Right lobe of liver (tissue), 6 donors: ENCODE results near the gene GPR25. TPM values are rescaled to one million over a fixed set of nuclear protein-coding genes. Genes with fewer than 3 reads are reported as not detected.

Experiments
- ATAC-seq, 4 donors: fragments of 200-7000 bp; cut with Tn5 transposase; one replicate each; pipeline ENCODE4 v1.9.1; 2020; ENCODE audit warnings: mild to moderate bottlenecking in 4 of 4, moderate library complexity in 4 of 4
- DNase-seq, 3 donors: peaks; one replicate each; pipeline ENCODE4 v3.0.0-alpha.2; 2020
- H3K27ac ChIP-seq, 3 donors: fragments of 200-600 bp; one replicate each; pipeline ENCODE4 v1.8.0; 2022
- H3K27me3 ChIP-seq, 2 donors: fragments of 200-600 bp; one replicate each; pipeline ENCODE4 v1.8.0; 2022
- H3K36me3 ChIP-seq, 4 donors: fragments of 200-600 bp; sonication (generic) in 1 of 4; one replicate each; pipeline versions ENCODE4 v1.5.1 to v1.8.0; 2017 to 2022; ENCODE audit warnings: control low read depth in 1 of 4
- H3K4me1 ChIP-seq, 4 donors: fragments of 200-600 bp; sonication (generic) in 1 of 4; one replicate each; pipeline versions ENCODE4 v1.5.1 to v1.8.0; 2017 to 2022; ENCODE audit warnings: control low read depth in 1 of 4
- H3K4me3 ChIP-seq, 3 donors: fragments of 200-600 bp; one replicate each; pipeline ENCODE4 v1.8.0; 2022
- H3K9me3 ChIP-seq, 4 donors: fragments of 200-600 bp; sonication (generic) in 1 of 4; one replicate each; pipeline versions ENCODE4 v1.5.1 to v1.8.0; 2017 to 2022; ENCODE audit warnings: control low read depth in 1 of 4
- CTCF ChIP-seq, 4 donors: fragments of 200-600 bp in 3 of 4; fragments of 450-650 bp in 1 of 4; IDR thresholded peaks; one replicate each; pipeline versions ENCODE4 v1.5.1 to v1.8.0; 2016 to 2022; ENCODE audit warnings: antibody characterized with exemption in 4 of 4, mild to moderate bottlenecking in 2 of 4
- POLR2A ChIP-seq: fragments of 450-650 bp; IDR thresholded peaks from one replicate; pipeline ENCODE4 v1.6.1; 2017; ENCODE audit warnings: antibody characterized with exemption, mild to moderate bottlenecking
- WGBS: methylation state at CpG from one replicate; pipeline ENCODE4 v1.1.6; 2018; ENCODE audit warnings: low coverage, low lambda C conversion rate; ENCODE audit not compliant: insufficient coverage; ENCODE audit errors: missing lambda C conversion rate; 5-methylcytosine and 5-hydroxymethylcytosine counted together
- intact Hi-C, 2 donors: fragments of 100-400 bp; cut with DNase I; formaldehyde crosslinking; loops; one replicate each; pipeline versions ENCODE4 v1.11.2 to v1.14.1; 2022
- total RNA-seq, 6 experiments: library from RNA; depleted of rRNA in 2 of 6; stranded (reverse); fragments of >200 nt in 2 of 6; fragmentation: NEBNext Ultra II Directional in 3 of 6; extraction: Animal tissue kit (Norgen Biotek cat#: 25700) in 3 of 6; gene quantifications; one replicate each; pipeline versions ENCODE4 v1.1.0 to v1.2.4, GENCODE V29; 2016 to 2023
- donor health status: DM: no; HTN: yes; CAD: no.
- donor health status: DM: no; HTN: no; CAD: no.
- donor health status: DM: no; HTN: no; CAD: no.
- donor health status: DM: no; HTN: yes; CAD: no.
- donor health status: DM: no; HTN: yes; CAD: no.

Gene GPR25
- total RNA-seq, 6 experiments from 2014 or later = not detected

GRCh38 chr1:200906491-200906890 is 33.7 kb downstream of the GPR25 start:
- no peak for DNase-seq
- no peak overlapping the region for H3K4me3 ChIP-seq
- no peaks in the 10 kb centered on the region for H3K36me3 ChIP-seq
- H3K9me3 ChIP-seq = no peaks in the 10 kb centered on the region
- H3K4me1 ChIP-seq = no peaks in the 10 kb centered on the region
- no peak for ATAC-seq
- intact Hi-C loops = no loop called here
- H3K27ac ChIP-seq = no peak overlapping the region
- 100% methylated on average over 1 of the region's 2 CpGs for WGBS
- no peaks in the 10 kb centered on the region for H3K27me3 ChIP-seq
- TF ChIP-seq POLR2A (no peak), CTCF (IDR thresholded peaks at IDR 0.05) (no peak)

GRCh38 chr1:200907611-200908097 is 34.9 kb downstream of the GPR25 start:
- TF ChIP-seq POLR2A = no peak
- no peak for TF ChIP-seq CTCF (IDR thresholded peaks at IDR 0.05)
- Histone ChIP-seq H3K4me3 (no peak overlapping the region), H3K9me3 (no peaks in the 10 kb centered on the region), H3K4me1 (no peaks in the 10 kb centered on the region), H3K36me3 (no peaks in the 10 kb centered on the region), H3K27me3 (no peaks in the 10 kb centered on the region), H3K27ac (no peak overlapping the region)
- WGBS = 76% methylated on average over 2 of the region's 5 CpGs
- peak in 1 of 4 donors; percentile 41 for ATAC-seq
- intact Hi-C loops = no loop called here
- no peak for DNase-seq

GRCh38 chr1:200908191-200908868 is 35.5 kb downstream of the GPR25 start:
- intact Hi-C loops = no loop called here
- Histone ChIP-seq H3K9me3 (no peaks in the 10 kb centered on the region), H3K4me1 (no peaks in the 10 kb centered on the region), H3K4me3 (no peak overlapping the region), H3K27ac (no peak overlapping the region), H3K27me3 (no peaks in the 10 kb centered on the region), H3K36me3 (no peaks in the 10 kb centered on the region)
- WGBS = 95% methylated on average over 3 of the region's 6 CpGs
- TF ChIP-seq CTCF (IDR thresholded peaks at IDR 0.05) (no peak), POLR2A (no peak)
- ATAC-seq (no peak), DNase-seq (no peak)

DNA sequence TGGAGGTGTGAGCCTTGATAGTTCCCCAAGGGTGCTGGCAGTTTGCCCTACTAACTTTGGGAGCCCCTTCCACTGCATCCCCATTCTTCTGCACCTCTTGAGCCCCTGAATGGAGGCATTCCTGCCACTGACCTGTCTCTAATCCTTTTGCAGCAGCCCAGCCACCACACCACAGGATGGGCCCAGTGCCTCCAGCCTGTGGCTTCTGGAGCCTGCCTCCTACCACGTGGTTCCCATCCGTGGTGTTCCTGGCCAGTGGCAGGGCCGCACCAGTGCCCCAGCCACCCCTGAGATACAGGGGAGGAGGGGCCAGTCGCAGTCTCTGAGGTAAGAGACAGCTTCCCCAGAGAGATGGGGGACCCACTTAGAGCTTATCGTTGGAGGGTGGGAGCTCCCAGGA is 36.3 kb downstream of the GPR25 start:
- no peaks in the 10 kb centered on the region for H3K9me3 ChIP-seq
- ATAC-seq (no peak), DNase-seq (no peak)
- no peaks in the 10 kb centered on the region for H3K36me3 ChIP-seq
- intact Hi-C loops = no loop called here
- no peaks in the 10 kb centered on the region for H3K4me1 ChIP-seq
- H3K27ac ChIP-seq = no peak overlapping the region
- WGBS = no CpG with 5 or more reads among the region's 5 CpGs
- no peaks in the 10 kb centered on the region for H3K27me3 ChIP-seq
- TF ChIP-seq CTCF (IDR thresholded peaks at IDR 0.05) (no peak), POLR2A (no peak)
- H3K4me3 ChIP-seq = no peak overlapping the region
